ENCODE data around the gene RTL10. TPM values are rescaled to one million over a fixed set of nuclear protein-coding genes. Genes with fewer than 3 reads are reported as not detected.

RTL10 gene
- total and polyA plus RNA-seq, 2 of the 8 experiments (the other 6 are each of a cell fraction or from before 2014, with no cell fraction given): 11.5 to 18.8 TPM

GRCh38 chr22:19869497-19870152 lies 15.0 kb upstream of the RTL10 start:
- Histone ChIP-seq H3K79me1 (ENCODE audit: low read depth, low read length) (no peaks in the 10 kb centered on the region; the same call in 1 of the 2 replicates), H3K4ac (replicated peaks; ENCODE audit: insufficient read length, low read depth, low read length) (no peak overlapping the region), H2BK20ac (ENCODE audit: low read length) (0 out of 2 replicates have a peak overlapping the region, but pooled peaks have one; percentile 48), H3K4me3 (ENCODE audit: extremely low read depth in 1 of 4, insufficient read depth in 2 of 4, low read depth in 3 of 4, low read length in 4 of 4) (no peak overlapping the region), H3K23ac (ENCODE audit: insufficient read length) (no peak overlapping the region), H3K56ac (replicated peaks; ENCODE audit: insufficient read length, low read depth, low read length) (no peak overlapping the region), H4K20me1 (replicated peaks in 1 of 2; ENCODE audit: control insufficient read depth in 1 of 2, insufficient read depth in 2 of 2, low read length in 2 of 2) (no peaks in the 10 kb centered on the region), H3K4me1 (replicated peaks in 1 of 4; ENCODE audit: control insufficient read depth in 3 of 4, insufficient read depth in 4 of 4, low read length in 3 of 4) (peaks cover 0 to 7% (median 4%) of the 10 kb centered on the region in 4 experiments; a peak in 4 of 7 replicates), H3K27me3 (replicated peaks in 1 of 4; ENCODE audit: control insufficient read depth in 3 of 4, extremely low read depth in 1 of 4, insufficient read depth in 3 of 4, low read length in 3 of 4) (no peaks in the 10 kb centered on the region), H2BK120ac (replicated peaks; ENCODE audit: low read depth, low read length) (no peak overlapping the region), H3K18ac (ENCODE audit: extremely low read depth, low read length) (no peak overlapping the region), H3K23me2 (ENCODE audit: low read depth, low read length) (no peaks in the 10 kb centered on the region), H3K79me2 (ENCODE audit: control insufficient read depth in 1 of 2, insufficient read depth in 2 of 2, low read length in 2 of 2) (no peaks in the 10 kb centered on the region), H2AFZ (ENCODE audit: low read length) (no peak overlapping the region), H3K4me2 (ENCODE audit: insufficient read depth in 1 of 2, low read depth in 2 of 2, low read length in 2 of 2) (no peak overlapping the region), H3K14ac (ENCODE audit: insufficient read length) (no peak overlapping the region), H3K9ac (replicated peaks in 1 of 4; ENCODE audit: extremely low read depth in 1 of 4, low read depth in 3 of 4, low read length in 3 of 4) (no peak overlapping the region), H4K8ac (ENCODE audit: extremely low read depth, insufficient read depth, low read length) (no peak overlapping the region), H4K91ac (replicated peaks; ENCODE audit: insufficient read length, low read length) (peak overlapping the region; percentile 70), H3K36me3 (ENCODE audit: control insufficient read depth in 2 of 4, insufficient read depth in 4 of 4, low read length in 3 of 4) (no peaks in the 10 kb centered on the region), H2AK5ac (ENCODE audit: low read depth, low read length) (no peak overlapping the region; the same call in 1 of the 2 replicates), H3K9me3 (ENCODE audit: insufficient read depth in 2 of 2, low read depth in 1 of 2, low read length in 1 of 2) (no peaks in the 10 kb centered on the region), H3K27ac (ENCODE audit: low read depth, low read length) (no peak overlapping the region), H4K5ac (ENCODE audit: insufficient read length, low read depth, low read length) (no peak overlapping the region), H2BK12ac (ENCODE audit: low read depth, low read length) (no peak overlapping the region; the same call in 1 of the 2 replicates), H2BK15ac (ENCODE audit: low read length) (peak overlapping the region; percentile 92; the same call in 1 of the 2 replicates), H2BK5ac (ENCODE audit: low read depth, low read length) (peak overlapping the region; percentile 68; the same call in 1 of the 2 replicates)
- CTCF ChIA-PET (ENCODE audit: partially characterized antibody): interaction anchor here (0.9 to 2.2 kb wide), 8 partner anchors 9 to 84 kb away, joined by 3 to 10 read pairs (median 4); no protein-coding TSS in a partner anchor
- 88% methylated on average over 12 of the region's 12 CpGs; no CpG with 5 or more reads in 1 of the 2 experiments for WGBS, 2 experiments (ENCODE audit: extremely low coverage in 1 of 2, insufficient coverage in 1 of 2, insufficient read length in 1 of 2, insufficient replicate concordance in 2 of 2, low coverage in 1 of 2, low lambda C conversion rate in 2 of 2, missing lambda C conversion rate in 1 of 2)
- DNase-seq (ENCODE audit: low read depth in 1 of 2, low spot score in 2 of 2) (peak in 1 of 2 experiments; percentile 45), FAIRE-seq (no peak)
- POLR2A ChIA-PET (ENCODE audit: partially characterized antibody): interaction anchor here (1.1 to 4.6 kb wide), 5 partner anchors 11 to 27 kb away, joined by 4 to 27 read pairs (median 4); no protein-coding TSS in a partner anchor
- TF ChIP-seq SIN3A (conservative IDR thresholded peaks at IDR 0.05 in 1 of 2, IDR thresholded peaks at IDR 0.05 in 1 of 2; ENCODE audit: low read depth in 1 of 2, low read length in 2 of 2) (no peak), KDM4A (IDR thresholded peaks at IDR 0.05; ENCODE audit: low read depth, low read length, severe bottlenecking) (no peak)
